ENCODE measurements around the gene TRAPPC1.

Gene TRAPPC1

GRCh38 chr17:7931709-7932482 lies at the start of gene TRAPPC1, which contains the start of gene CNTROB:
TSS of gene TRAPPC1 (minus strand) at chr17:7931946. CDS start at chr17:7931829, 117 bp downstream.
TSS of gene CNTROB (plus strand) at chr17:7932206. CDS start at chr17:7933080, 874 bp downstream.
- H3K4me3 ChIP-seq (replicated peaks in 1 of 2; ENCODE audit: low read depth in 2 of 2, low read length in 2 of 2) = peak within 1 kb of the TSS; percentile 87 to 98
- TF ChIP-seq, protein P1, sequence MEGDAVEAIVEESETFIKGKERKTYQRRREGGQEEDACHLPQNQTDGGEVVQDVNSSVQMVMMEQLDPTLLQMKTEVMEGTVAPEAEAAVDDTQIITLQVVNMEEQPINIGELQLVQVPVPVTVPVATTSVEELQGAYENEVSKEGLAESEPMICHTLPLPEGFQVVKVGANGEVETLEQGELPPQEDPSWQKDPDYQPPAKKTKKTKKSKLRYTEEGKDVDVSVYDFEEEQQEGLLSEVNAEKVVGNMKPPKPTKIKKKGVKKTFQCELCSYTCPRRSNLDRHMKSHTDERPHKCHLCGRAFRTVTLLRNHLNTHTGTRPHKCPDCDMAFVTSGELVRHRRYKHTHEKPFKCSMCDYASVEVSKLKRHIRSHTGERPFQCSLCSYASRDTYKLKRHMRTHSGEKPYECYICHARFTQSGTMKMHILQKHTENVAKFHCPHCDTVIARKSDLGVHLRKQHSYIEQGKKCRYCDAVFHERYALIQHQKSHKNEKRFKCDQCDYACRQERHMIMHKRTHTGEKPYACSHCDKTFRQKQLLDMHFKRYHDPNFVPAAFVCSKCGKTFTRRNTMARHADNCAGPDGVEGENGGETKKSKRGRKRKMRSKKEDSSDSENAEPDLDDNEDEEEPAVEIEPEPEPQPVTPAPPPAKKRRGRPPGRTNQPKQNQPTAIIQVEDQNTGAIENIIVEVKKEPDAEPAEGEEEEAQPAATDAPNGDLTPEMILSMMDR (IDR thresholded peaks at IDR 0.05; ENCODE audit: low read depth, low read length) = no peak
- DNase-seq (ENCODE audit: low read depth in 2 of 2) = peak; percentile 99

DNA sequence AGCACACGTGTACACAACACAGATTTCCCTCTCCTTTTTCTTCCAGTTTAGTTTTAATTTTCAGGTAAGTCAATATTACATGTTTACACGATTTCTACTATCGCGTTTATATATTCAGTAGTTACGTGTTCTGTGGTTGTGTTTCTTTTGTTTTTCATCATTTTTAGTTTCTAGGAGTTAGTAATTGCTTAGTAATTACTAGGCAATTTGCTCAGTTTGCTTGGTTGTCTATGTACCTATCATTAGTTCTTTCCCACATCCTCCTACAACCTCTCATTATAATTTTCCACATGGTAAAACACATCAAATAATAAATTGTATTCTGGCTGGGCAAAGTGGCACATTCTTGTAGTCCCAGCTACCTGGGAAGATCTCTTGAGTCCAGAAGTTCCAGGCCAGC lies 46.1 kb upstream of the TRAPPC1 start:
- DNase-seq (ENCODE audit: low read depth in 2 of 2) = no peak
- TF ChIP-seq, protein P1 (IDR thresholded peaks at IDR 0.05; ENCODE audit: low read depth, low read length) = no peak
- H3K4me3 ChIP-seq (replicated peaks in 1 of 2; ENCODE audit: low read depth in 2 of 2, low read length in 2 of 2) = no peak overlapping the region

GRCh38 chr17:7977039-7977438 lies 45.3 kb upstream of the TRAPPC1 start:
- TF ChIP-seq, protein P1 (IDR thresholded peaks at IDR 0.05; ENCODE audit: low read depth, low read length) = no peak
- DNase-seq (ENCODE audit: low read depth in 2 of 2) = no peak
- no peak overlapping the region for H3K4me3 ChIP-seq (replicated peaks in 1 of 2; ENCODE audit: low read depth in 2 of 2, low read length in 2 of 2)

- TF ChIP-seq, protein P1 (IDR thresholded peaks at IDR 0.05; ENCODE audit: low read depth, low read length) = no peak
- no peak for DNase-seq (ENCODE audit: low read depth in 2 of 2)
Measured at GRCh38 chr17:7974638-7975131, 42.9 kb upstream of the TRAPPC1 start.

GRCh38 chr17:7972131-7972785 lies 40.5 kb upstream of the TRAPPC1 start:
- H3K4me3 ChIP-seq (replicated peaks in 1 of 2; ENCODE audit: low read depth in 2 of 2, low read length in 2 of 2) = no peak overlapping the region
- TF ChIP-seq, protein P1 (IDR thresholded peaks at IDR 0.05; ENCODE audit: low read depth, low read length) = peak; percentile 18
- DNase-seq (ENCODE audit: low read depth in 2 of 2) = peak in 1 of 2 donors; percentile 19

More at GRCh38 chr17:7974638-7975131, 42.9 kb upstream of the TRAPPC1 start:
- no peak overlapping the region for H3K4me3 ChIP-seq (replicated peaks in 1 of 2; ENCODE audit: low read depth in 2 of 2, low read length in 2 of 2)

DNA sequence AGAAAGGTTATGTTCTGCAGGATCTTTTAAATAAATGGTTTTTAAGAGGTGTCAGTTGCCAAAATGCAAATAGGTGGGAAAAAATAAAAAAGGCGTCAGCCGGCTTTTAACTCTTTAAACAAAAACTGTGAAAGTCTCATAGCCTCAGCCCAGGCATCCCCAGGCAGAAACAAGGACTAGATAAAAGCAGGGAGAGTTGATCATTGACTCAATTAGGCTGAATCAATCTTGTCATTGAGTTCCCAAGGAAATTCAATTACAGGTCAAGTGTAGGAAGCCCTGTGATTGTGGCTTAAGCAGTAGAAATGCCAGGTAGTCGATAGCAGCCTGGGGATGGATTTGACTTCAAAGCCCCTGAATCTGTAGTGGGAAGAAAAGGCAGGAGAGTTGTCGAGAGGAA lies 39.9 kb upstream of the TRAPPC1 start:
- no peak overlapping the region for H3K4me3 ChIP-seq (replicated peaks in 1 of 2; ENCODE audit: low read depth in 2 of 2, low read length in 2 of 2)
- DNase-seq (ENCODE audit: low read depth in 2 of 2) = no peak
- TF ChIP-seq, protein P1 (IDR thresholded peaks at IDR 0.05; ENCODE audit: low read depth, low read length) = no peak
